ENCODE data around the gene ABCE1.

ABCE1 gene

GRCh38 chr4:145097821-145098674 is at the start of gene ABCE1, which contains the start of gene ANAPC10:
ABCE1 (plus strand) TSS chr4:145098311; CDS start chr4:145104413, 6,102 bp downstream.
ANAPC10 (minus strand) TSS chr4:145098196; CDS start chr4:145096099, 2,097 bp downstream.
- DNase-seq (ENCODE audit: low spot score): peak; percentile 99

DNA sequence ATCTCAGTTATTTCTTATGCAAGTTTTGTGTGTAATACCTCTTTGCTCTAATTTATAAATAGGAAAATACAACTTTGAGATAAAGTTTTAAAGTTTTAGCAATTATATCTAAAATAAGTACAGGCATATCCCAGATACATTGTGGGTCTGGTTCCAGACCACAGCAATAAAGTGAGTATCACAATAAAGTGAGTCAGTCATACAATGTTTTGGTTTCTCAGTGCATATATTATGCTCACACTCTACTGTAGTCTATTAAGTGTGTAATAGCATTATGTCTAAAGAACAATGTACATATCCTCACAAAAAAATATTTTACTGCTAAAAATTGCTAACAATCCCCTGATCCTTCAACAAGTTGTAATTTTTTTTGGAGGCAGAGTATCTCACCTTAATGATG is 49.3 kb upstream of the ABCE1 start:
- DNase-seq (ENCODE audit: low spot score): no peak

DNA sequence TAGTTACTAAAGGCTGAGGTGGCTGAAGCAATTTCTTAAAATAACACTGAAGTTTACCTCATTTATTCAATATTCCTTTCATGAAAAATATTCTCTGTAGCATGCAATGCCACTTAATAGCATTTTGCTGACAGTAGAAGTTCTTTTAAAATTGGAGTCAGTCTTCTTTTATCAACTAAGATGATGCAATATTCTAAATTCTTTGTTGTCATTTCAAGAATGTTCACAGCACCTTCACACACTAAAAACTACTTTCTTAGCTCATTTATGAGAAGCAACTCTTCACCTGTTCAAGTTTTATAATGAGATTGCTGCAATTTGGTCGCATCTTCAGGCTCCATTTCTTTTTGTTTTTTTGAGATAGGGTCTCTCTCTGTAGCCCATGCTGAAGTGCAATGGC is 48.9 kb upstream of the ABCE1 start:
- no peak for DNase-seq (ENCODE audit: low spot score)

DNA sequence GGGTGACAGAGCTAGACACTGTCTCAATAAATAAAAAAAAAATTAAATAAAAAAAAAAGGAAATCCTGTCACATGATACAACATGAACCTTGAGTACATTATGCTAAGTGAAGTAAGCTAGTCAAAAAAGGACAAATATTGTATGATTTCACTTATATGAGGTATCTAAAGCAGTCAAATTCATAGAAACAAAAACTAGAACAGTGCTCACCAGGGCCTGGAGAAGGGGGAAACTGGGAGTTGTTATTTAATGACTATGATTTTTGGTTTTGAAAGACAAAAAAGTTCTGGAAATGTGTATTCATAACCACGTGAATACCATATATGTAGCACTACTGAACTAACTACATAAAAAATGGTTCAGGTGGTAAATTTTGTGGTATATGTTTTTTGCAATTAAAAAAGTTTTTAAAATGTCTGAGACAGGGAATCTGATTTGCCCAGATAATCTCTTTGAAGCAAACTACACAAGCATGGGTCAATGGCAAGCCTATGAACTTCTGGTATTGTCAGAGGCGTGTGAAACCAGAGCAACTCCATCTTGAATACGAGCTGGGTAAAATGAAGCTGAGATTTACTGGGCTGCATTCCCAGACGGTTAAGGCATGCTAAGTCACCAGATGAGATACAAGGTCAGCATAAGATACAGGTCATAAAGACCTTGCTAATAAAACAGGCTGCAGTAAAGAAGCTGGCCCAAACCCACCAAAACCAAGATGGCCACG is 42.4 kb upstream of the ABCE1 start:
- no peak for DNase-seq (ENCODE audit: low spot score)

DNA sequence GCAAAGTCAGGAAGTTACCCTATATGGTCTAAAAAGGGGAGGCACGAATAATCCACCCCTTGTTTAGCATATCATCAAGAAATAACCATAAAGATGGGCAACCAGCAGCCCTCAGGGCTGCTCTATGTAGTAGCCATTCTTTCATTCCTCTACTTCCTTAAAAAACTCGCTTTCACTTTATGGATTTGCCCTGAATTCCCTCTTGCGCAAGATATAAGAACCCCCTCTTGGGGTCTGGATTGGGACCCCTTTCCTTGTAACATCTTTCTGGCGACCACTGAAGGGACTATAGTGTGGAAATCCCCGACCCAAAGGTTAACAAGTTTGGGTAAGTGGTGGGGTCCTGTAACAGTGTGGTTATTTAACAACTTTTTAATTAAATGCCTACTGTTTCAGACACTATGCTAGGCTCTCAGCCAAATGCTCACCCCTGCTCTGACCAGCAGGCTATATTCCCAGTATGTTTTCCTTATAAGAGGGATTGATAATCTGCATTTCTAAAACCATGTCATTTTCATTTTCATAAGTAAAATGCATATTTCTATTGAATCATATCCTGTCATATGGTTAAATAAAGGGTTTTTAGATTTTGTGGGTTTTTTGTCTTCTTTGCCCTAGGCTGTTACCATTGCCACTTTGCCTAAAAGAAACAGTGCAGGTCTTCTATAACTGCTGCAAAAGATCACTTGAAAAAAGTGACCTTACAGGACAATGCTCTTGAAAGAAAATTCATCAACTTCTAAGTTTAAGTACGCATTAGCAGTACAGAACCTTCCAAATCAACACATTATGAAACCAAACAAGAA is 41.6 kb upstream of the ABCE1 start:
- no peak for DNase-seq (ENCODE audit: low spot score)

GRCh38 chr4:145058256-145058655 is 39.9 kb upstream of the ABCE1 start:
- no peak for DNase-seq (ENCODE audit: low spot score)

GRCh38 chr4:145061318-145061920 is 36.7 kb upstream of the ABCE1 start:
- DNase-seq (ENCODE audit: low spot score): peak; percentile 67

DNA sequence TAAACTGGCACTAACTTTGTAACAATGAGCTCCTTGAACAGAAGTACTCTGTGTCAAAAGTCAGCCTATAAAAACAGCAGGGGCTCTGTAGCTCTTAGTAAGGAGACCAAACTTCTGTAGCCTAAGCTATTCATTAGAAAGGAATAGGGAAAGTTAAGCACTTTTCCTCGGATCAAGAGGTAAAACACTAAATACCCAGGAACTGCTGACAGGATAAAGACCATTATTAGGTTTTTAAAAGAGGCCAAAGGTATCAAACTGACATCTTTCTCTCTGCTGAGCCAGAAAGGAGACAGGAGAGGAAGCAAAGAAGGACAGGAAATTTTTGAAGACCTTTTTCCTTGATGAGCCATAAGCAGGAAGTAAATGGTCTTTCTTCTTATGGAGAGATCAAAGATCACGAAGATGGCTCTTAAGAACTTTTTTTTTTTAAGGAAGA is 32.0 kb upstream of the ABCE1 start:
- DNase-seq (ENCODE audit: low spot score): no peak

DNA sequence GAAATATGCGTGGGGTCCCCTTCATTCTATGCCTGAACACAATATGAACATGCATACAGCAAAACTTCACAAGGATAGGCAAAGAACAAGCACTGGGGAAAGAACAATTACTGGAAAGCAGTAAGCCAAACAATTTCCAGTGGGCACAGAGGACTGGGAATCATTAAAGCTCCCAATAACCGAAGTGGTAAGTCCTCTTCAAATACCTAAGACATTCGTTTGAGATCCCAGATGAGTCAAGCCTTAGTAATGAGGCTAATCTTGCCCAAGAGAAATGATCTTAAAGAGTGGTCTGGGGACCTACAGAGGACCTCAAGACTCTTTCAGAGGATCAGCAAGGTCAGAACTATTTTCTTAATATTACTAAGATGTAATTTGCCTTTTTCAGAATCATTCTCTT is 28.8 kb upstream of the ABCE1 start:
- no peak for DNase-seq (ENCODE audit: low spot score)

GRCh38 chr4:145071560-145071959 is 26.6 kb upstream of the ABCE1 start:
- DNase-seq (ENCODE audit: low spot score): no peak

DNA sequence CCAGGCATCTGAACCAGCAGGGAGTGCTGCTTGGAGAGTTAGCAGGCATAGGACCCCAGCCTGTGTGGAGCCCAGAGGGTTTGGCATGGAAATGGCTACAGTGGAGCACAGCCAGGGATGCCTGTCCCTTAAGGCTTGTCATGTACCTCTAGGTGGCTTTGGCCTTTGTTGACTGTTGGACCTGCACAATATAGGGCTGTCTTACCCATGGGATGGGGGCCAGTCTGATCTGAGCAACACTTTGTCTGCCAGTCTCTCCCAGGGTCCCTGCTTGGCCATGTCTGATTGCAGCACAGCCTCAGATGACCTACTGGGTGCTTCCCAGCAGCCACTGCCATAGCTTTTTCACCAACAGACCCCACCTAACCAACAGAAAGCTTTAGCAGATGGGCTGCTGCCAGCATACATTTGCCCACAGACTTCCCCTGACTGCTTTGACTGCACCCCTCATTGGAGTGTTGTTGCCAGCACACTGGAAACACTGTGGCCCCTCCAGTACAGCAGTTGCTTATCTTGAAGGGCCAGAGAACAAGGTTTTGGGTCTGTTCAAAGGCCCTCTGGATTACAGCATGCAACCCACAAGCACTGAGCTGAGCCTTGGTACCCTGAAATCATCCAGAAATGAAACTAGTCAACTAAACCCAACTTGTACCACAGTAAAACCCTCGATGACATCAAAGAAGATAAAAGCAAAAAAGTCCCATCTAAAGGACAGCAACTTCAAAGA is 22.2 kb upstream of the ABCE1 start:
- DNase-seq (ENCODE audit: low spot score): peak; percentile 46

DNA sequence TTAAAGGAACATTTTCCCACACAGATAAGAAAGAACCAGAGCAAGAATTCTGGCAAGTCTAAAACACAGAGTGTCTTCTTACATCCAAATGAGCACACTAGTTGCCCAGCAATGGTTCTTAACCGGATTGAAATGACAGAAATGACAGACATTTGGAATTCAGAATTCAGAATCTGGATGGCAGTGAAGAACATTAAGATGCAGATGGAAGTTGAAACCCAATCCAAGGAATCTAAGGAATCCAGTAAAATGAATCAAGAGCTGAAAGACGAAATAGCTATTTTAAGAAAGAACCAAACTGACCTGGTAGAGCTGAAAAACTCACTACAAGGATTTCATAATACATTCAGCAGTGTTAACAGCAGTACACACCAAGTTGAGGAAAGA is 21.6 kb upstream of the ABCE1 start:
- no peak for DNase-seq (ENCODE audit: low spot score)

GRCh38 chr4:145081756-145082155 is 16.4 kb upstream of the ABCE1 start:
- DNase-seq (ENCODE audit: low spot score): no peak

DNA sequence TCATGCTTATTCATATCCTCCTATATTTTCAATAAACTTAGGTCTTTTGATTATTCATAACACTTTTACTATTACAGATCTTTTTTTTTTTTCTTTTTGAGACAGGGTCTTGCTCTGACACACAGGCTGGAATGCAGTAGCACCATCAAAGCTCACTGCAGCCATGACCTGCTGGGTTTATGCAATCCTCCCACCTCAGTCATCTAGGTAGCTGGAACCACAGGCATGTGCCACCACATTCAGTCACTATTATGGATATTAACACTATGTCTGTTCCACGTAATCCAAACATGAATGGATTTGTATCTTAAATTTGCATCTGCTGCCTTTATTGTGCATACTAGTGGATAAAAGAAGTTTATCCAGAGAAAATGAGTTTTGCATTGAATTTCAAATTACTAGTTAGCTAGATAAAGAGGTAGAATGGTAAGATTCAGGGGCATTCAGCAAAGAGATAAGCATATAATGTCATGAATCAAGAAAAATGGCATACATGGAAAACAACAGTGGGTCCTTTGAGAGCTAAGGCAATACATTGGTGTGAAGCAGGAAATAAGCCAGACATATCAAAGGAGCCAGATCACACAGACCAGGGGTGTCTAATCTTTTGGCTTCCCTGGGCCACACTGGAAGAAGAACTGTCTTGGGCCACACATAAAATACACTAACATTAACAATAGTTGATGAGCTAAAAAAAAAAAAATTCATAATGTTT is 14.1 kb upstream of the ABCE1 start:
- no peak for DNase-seq (ENCODE audit: low spot score)

GRCh38 chr4:145090380-145090779 is 7.7 kb upstream of the ABCE1 start:
- DNase-seq (ENCODE audit: low spot score): no peak

GRCh38 chr4:145093638-145094037 is 4.5 kb upstream of the ABCE1 start:
- DNase-seq (ENCODE audit: low spot score): no peak

DNA sequence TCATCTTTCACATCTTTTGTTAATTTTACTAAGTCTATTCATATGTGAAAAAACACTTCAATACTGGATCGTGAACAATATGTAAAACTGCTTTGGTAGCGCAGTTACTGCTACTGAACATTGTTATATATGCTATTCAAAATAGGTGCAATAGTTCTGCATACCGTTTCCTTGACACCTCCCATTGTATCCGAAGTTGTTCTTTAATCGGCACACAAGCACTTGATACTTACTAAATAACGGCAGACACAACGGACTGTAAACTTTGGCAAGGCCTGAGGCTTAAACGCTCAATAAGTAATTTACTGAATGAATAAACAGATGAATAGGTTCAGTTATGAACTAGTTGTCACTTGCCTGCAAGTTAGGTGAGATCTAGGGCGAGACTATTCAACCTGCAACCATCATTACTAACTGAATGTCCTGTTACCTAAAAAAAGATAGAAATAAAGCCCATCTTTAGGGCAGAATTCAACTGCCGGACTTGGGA is 735 bp upstream of the ABCE1 start:
- DNase-seq (ENCODE audit: low spot score): peak; percentile 23

- DNase-seq (ENCODE audit: low spot score): peak; percentile 55
These were observed 545 bp downstream of the ABCE1 start for GRCh38 chr4:145098675-145099037.

- peak; percentile 11 for DNase-seq (ENCODE audit: low spot score)
These were observed 1.5 kb downstream of the ABCE1 start for GRCh38 chr4:145099653-145100052.

DNA sequence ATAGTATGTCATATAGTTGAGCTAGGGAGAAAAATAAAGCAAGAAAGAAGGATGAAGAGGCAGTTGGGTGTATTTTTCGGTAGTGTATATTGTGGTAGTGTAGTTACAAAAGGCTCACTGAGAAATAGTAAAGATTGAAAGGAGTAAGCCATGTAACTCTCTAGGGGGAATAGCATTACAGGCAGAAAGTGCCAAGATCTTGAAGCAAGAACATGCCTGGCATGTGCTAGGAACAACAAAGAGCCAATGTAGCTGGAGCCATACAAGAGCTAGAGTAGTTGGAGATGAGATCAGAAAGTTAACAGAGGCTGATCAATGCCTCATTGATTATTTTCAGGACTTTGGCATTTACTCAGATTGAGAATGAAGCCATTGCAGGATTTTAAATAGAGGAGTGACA is 3.0 kb downstream of the ABCE1 start:
- DNase-seq (ENCODE audit: low spot score): no peak

DNA sequence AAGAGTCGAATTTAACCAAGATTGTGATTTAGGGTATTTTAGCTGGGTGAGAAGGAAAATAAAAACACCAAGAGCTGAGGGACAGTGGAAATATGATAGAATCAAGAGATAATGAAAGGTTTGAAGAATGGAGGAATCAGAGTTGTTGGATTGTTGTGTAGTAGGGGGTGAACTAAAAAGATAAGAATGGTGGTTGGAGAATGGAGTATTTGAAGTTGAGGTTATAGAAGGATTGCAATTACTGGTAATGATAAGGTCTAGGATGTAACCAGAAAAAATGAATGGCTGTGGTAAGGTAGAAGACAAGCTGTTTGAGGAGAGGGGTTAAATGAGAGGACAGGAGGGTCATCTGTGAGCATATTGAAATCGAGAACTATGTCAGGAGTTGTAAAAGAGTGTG is 4.5 kb downstream of the ABCE1 start:
- DNase-seq (ENCODE audit: low spot score): no peak
